ENCODE data around the gene ALKBH4. TPM values are rescaled to one million over a fixed set of nuclear protein-coding genes. Genes with fewer than 3 reads are reported as not detected.
A peak's percentile ranks its signal among the peaks of the same experiment; 100 is the strongest.

Gene ALKBH4
- total RNA-seq, 1 donor from 2014 or later: 11.2 TPM

GRCh38 chr7:102425639-102426267, 38.9 kb downstream of the ALKBH4 start:
- Mint-ChIP-seq H3K36me3 (ENCODE audit: low read depth) (peaks cover 31% of the 10 kb centered on the region), H3K4me3 (peak overlapping the region; percentile 86), H3K9me3 (no peaks in the 10 kb centered on the region), H3K27ac (peak overlapping the region; percentile 100), H3K27me3 (ENCODE audit: insufficient read depth) (no peaks in the 10 kb centered on the region), H3K4me1 (ENCODE audit: low read depth) (peaks cover 68% of the 10 kb centered on the region)
- peak; percentile 83 for DNase-seq (ENCODE audit: low spot score)
- intact Hi-C loops (cut with micrococcal nuclease): loop anchor here (1.0 to 2.0 kb wide), 3 partner anchors 10 to 39 kb away; partner anchors contain the start of genes ALKBH4, LRWD1 and PRKRIP1

- H3K4me3 Mint-ChIP-seq: peak overlapping the region; percentile 45
- no peak for DNase-seq (ENCODE audit: low spot score)
- peak overlapping the region; percentile 100 for H3K27ac Mint-ChIP-seq
- H3K27me3 Mint-ChIP-seq (ENCODE audit: insufficient read depth): no peaks in the 10 kb centered on the region
- H3K9me3 Mint-ChIP-seq: no peaks in the 10 kb centered on the region
- H3K4me1 Mint-ChIP-seq (ENCODE audit: low read depth): peaks cover 69% of the 10 kb centered on the region
- intact Hi-C loops (cut with micrococcal nuclease): no loop called here
- peaks cover 37% of the 10 kb centered on the region for H3K36me3 Mint-ChIP-seq (ENCODE audit: low read depth)
These were observed 39.9 kb downstream of the ALKBH4 start for GRCh38 chr7:102424787-102425218.

- H3K27ac Mint-ChIP-seq: peak overlapping the region; percentile 100
- no peak for DNase-seq (ENCODE audit: low spot score)
- peak overlapping the region; percentile 45 for H3K4me3 Mint-ChIP-seq
- H3K9me3 Mint-ChIP-seq: no peaks in the 10 kb centered on the region
- H3K36me3 Mint-ChIP-seq (ENCODE audit: low read depth): peaks cover 35% of the 10 kb centered on the region
- H3K27me3 Mint-ChIP-seq (ENCODE audit: insufficient read depth): no peaks in the 10 kb centered on the region
- intact Hi-C loops (cut with micrococcal nuclease): no loop called here
- peaks cover 68% of the 10 kb centered on the region for H3K4me1 Mint-ChIP-seq (ENCODE audit: low read depth)
These were observed 40.5 kb downstream of the ALKBH4 start for GRCh38 chr7:102424129-102424551.

GRCh38 chr7:102421706-102422240, 42.9 kb downstream of the ALKBH4 start:
- H3K4me3 Mint-ChIP-seq: no peak overlapping the region
- H3K4me1 Mint-ChIP-seq (ENCODE audit: low read depth): peaks cover 67% of the 10 kb centered on the region
- no peak for DNase-seq (ENCODE audit: low spot score)
- H3K27ac Mint-ChIP-seq: no peak overlapping the region
- H3K9me3 Mint-ChIP-seq: no peaks in the 10 kb centered on the region
- intact Hi-C loops (cut with micrococcal nuclease): no loop called here
- no peaks in the 10 kb centered on the region for H3K27me3 Mint-ChIP-seq (ENCODE audit: insufficient read depth)
- H3K36me3 Mint-ChIP-seq (ENCODE audit: low read depth): peaks cover 39% of the 10 kb centered on the region

GRCh38 chr7:102418592-102418991, 46.1 kb downstream of the ALKBH4 start:
- intact Hi-C loops (cut with micrococcal nuclease): no loop called here
- Mint-ChIP-seq H3K4me1 (ENCODE audit: low read depth) (peaks cover 62% of the 10 kb centered on the region), H3K4me3 (peak overlapping the region; percentile 24), H3K27me3 (ENCODE audit: insufficient read depth) (no peaks in the 10 kb centered on the region), H3K36me3 (ENCODE audit: low read depth) (peaks cover 42% of the 10 kb centered on the region), H3K9me3 (no peaks in the 10 kb centered on the region), H3K27ac (peak overlapping the region; percentile 6)
- DNase-seq (ENCODE audit: low spot score): no peak

- peak overlapping the region; percentile 53 for H3K4me3 Mint-ChIP-seq
- no peak for DNase-seq (ENCODE audit: low spot score)
- H3K36me3 Mint-ChIP-seq (ENCODE audit: low read depth): peaks cover 42% of the 10 kb centered on the region
- H3K4me1 Mint-ChIP-seq (ENCODE audit: low read depth): peaks cover 69% of the 10 kb centered on the region
- H3K9me3 Mint-ChIP-seq: no peaks in the 10 kb centered on the region
- H3K27ac Mint-ChIP-seq: peak overlapping the region; percentile 96
- H3K27me3 Mint-ChIP-seq (ENCODE audit: insufficient read depth): no peaks in the 10 kb centered on the region
- intact Hi-C loops (cut with micrococcal nuclease): no loop called here
These were observed 47.6 kb downstream of the ALKBH4 start for GRCh38 chr7:102417105-102417504.

- Mint-ChIP-seq H3K27ac (peak overlapping the region; percentile 96), H3K4me1 (ENCODE audit: low read depth) (peaks cover 69% of the 10 kb centered on the region), H3K27me3 (ENCODE audit: insufficient read depth) (no peaks in the 10 kb centered on the region), H3K4me3 (peak overlapping the region; percentile 80), H3K36me3 (ENCODE audit: low read depth) (peaks cover 46% of the 10 kb centered on the region), H3K9me3 (no peaks in the 10 kb centered on the region)
- intact Hi-C loops (cut with micrococcal nuclease): no loop called here
- DNase-seq (ENCODE audit: low spot score): no peak
These were observed 48.3 kb downstream of the ALKBH4 start for GRCh38 chr7:102416406-102416805.

GRCh38 chr7:102415685-102416225, 48.9 kb downstream of the ALKBH4 start:
- peaks cover 44% of the 10 kb centered on the region for H3K36me3 Mint-ChIP-seq (ENCODE audit: low read depth)
- no peaks in the 10 kb centered on the region for H3K27me3 Mint-ChIP-seq (ENCODE audit: insufficient read depth)
- H3K4me1 Mint-ChIP-seq (ENCODE audit: low read depth): peaks cover 64% of the 10 kb centered on the region
- H3K9me3 Mint-ChIP-seq: no peaks in the 10 kb centered on the region
- intact Hi-C loops (cut with micrococcal nuclease): loop anchor here (1.0 kb wide), 3 partner anchors 11 to 19 kb away; partner anchors contain the start of genes ORAI2 and PRKRIP1
- peak overlapping the region; percentile 96 for H3K27ac Mint-ChIP-seq
- H3K4me3 Mint-ChIP-seq: peak overlapping the region; percentile 80
- DNase-seq (ENCODE audit: low spot score): peak; percentile 68

- Mint-ChIP-seq H3K27ac (peak overlapping the region; percentile 34), H3K4me3 (no peak overlapping the region), H3K36me3 (ENCODE audit: low read depth) (peaks cover 47% of the 10 kb centered on the region), H3K4me1 (ENCODE audit: low read depth) (peaks cover 48% of the 10 kb centered on the region), H3K9me3 (peaks cover 6% of the 10 kb centered on the region), H3K27me3 (ENCODE audit: insufficient read depth) (no peaks in the 10 kb centered on the region)
- intact Hi-C loops (cut with micrococcal nuclease): no loop called here
- no peak for DNase-seq (ENCODE audit: low spot score)
These were observed 51.1 kb downstream of the ALKBH4 start for GRCh38 chr7:102413611-102414010.

- Mint-ChIP-seq H3K27ac (peak overlapping the region; percentile 29), H3K36me3 (ENCODE audit: low read depth) (peaks cover 49% of the 10 kb centered on the region), H3K4me1 (ENCODE audit: low read depth) (peaks cover 43% of the 10 kb centered on the region), H3K9me3 (peaks cover 6% of the 10 kb centered on the region), H3K27me3 (ENCODE audit: insufficient read depth) (no peaks in the 10 kb centered on the region), H3K4me3 (no peak overlapping the region)
- no peak for DNase-seq (ENCODE audit: low spot score)
- intact Hi-C loops (cut with micrococcal nuclease): no loop called here
These were observed 51.6 kb downstream of the ALKBH4 start for GRCh38 chr7:102413091-102413490.

- Mint-ChIP-seq H3K4me3 (no peak overlapping the region), H3K9me3 (peaks cover 6% of the 10 kb centered on the region), H3K27me3 (ENCODE audit: insufficient read depth) (no peaks in the 10 kb centered on the region), H3K36me3 (ENCODE audit: low read depth) (peaks cover 53% of the 10 kb centered on the region), H3K4me1 (ENCODE audit: low read depth) (peaks cover 40% of the 10 kb centered on the region), H3K27ac (no peak overlapping the region)
- DNase-seq (ENCODE audit: low spot score): no peak
- intact Hi-C loops (cut with micrococcal nuclease): loop anchor here (1.0 kb wide), 2 partner anchors 38 to 53 kb away; no protein-coding TSS in a partner anchor
These were observed 52.1 kb downstream of the ALKBH4 start for GRCh38 chr7:102412548-102412947.

- Mint-ChIP-seq H3K4me1 (ENCODE audit: low read depth) (peaks cover 25% of the 10 kb centered on the region), H3K9me3 (peaks cover 6% of the 10 kb centered on the region), H3K27me3 (ENCODE audit: insufficient read depth) (no peaks in the 10 kb centered on the region), H3K27ac (no peak overlapping the region), H3K4me3 (no peak overlapping the region), H3K36me3 (ENCODE audit: low read depth) (peaks cover 50% of the 10 kb centered on the region)
- no peak for DNase-seq (ENCODE audit: low spot score)
- intact Hi-C loops (cut with micrococcal nuclease): no loop called here
These were observed 53.7 kb downstream of the ALKBH4 start for GRCh38 chr7:102410918-102411317.

GRCh38 chr7:102410123-102410522, 54.5 kb downstream of the ALKBH4 start:
- Mint-ChIP-seq H3K27me3 (ENCODE audit: insufficient read depth) (no peaks in the 10 kb centered on the region), H3K36me3 (ENCODE audit: low read depth) (peaks cover 48% of the 10 kb centered on the region), H3K9me3 (peaks cover 6% of the 10 kb centered on the region), H3K4me3 (no peak overlapping the region), H3K27ac (no peak overlapping the region), H3K4me1 (ENCODE audit: low read depth) (peaks cover 17% of the 10 kb centered on the region)
- intact Hi-C loops (cut with micrococcal nuclease): no loop called here
- DNase-seq (ENCODE audit: low spot score): no peak

All from activated T-helper 1 cell treated with anti-CD3 and anti-CD28 coated beads, Interleukin-12 subunit alpha, Interleukin-12 subunit beta, Interleukin-2, Interleukin-4 antibody, amounts not matched to agents 30 ng/mL and 10 ng/mL and 1 ng/mL, durations not matched to agents 14 hours and 24 hours and 36 hours (primary cell).